Mucosa of descending colon (tissue), 3 donors: Measurements from ENCODE around the gene TTC1. TPM values are rescaled to one million over a fixed set of nuclear protein-coding genes. Genes with fewer than 3 reads are reported as not detected.

Experiments used
- ATAC-seq: fragments of 200-7000 bp; cut with Tn5 transposase; one replicate; pipeline ENCODE4 v1.9.1; 2020; ENCODE audit warnings: mild to moderate bottlenecking, moderate library complexity
- DNase-seq, 3 donors: peaks; one replicate each; pipeline ENCODE4 v3.0.0-alpha.2; 2020
- H3K36me3 ChIP-seq: fragments of 200-600 bp; one replicate; pipeline ENCODE4 v1.8.0; 2021; ENCODE audit warnings: low read depth, mild to moderate bottlenecking
- H3K4me1 ChIP-seq: fragments of 200-600 bp; one replicate; pipeline ENCODE4 v1.8.0; 2021; ENCODE audit warnings: low read depth, mild to moderate bottlenecking
- H3K4me3 ChIP-seq: fragments of 200-600 bp; one replicate; pipeline ENCODE4 v1.8.0; 2021; ENCODE audit warnings: mild to moderate bottlenecking
- H3K9me3 ChIP-seq: fragments of 200-600 bp; one replicate; pipeline ENCODE4 v1.8.0; 2021; ENCODE audit warnings: mild to moderate bottlenecking
- intact Hi-C, 2 donors: fragments of 100-400 bp; cut with DNase I in 1 of 2; cut with micrococcal nuclease in 1 of 2; formaldehyde crosslinking; loops; one replicate each; pipeline versions ENCODE4 v1.11.0 to v1.11.1; 2022; cut with DNase I, micrococcal nuclease
- total RNA-seq, 3 donors: library from RNA; stranded (reverse); fragmentation: NEBNext Ultra II Directional in 2 of 3; extraction: Animal tissue kit (Norgen Biotek cat#: 25700) in 2 of 3; gene quantifications; one replicate each; pipeline versions ENCODE4 v1.2.1 to v1.2.4, GENCODE V29; 2021 to 2023
- TF ChIP-seq, protein P1 (sequence below): fragments of 200-600 bp; IDR thresholded peaks from one replicate; pipeline ENCODE4 v1.8.0; 2022; ENCODE audit warnings: antibody characterized with exemption, mild to moderate bottlenecking
- donor health status: DM: no; HTN: no; CAD: no; lungs with moderate emphysema.
- donor health status: DM: no; HTN: no; CAD: no.
- donor health status: DM: no; HTN: yes; CAD: no.

Gene TTC1
- total RNA-seq, 3 donors from 2014 or later, result 42.6 to 54.7 (median 46.6) TPM

DNA sequence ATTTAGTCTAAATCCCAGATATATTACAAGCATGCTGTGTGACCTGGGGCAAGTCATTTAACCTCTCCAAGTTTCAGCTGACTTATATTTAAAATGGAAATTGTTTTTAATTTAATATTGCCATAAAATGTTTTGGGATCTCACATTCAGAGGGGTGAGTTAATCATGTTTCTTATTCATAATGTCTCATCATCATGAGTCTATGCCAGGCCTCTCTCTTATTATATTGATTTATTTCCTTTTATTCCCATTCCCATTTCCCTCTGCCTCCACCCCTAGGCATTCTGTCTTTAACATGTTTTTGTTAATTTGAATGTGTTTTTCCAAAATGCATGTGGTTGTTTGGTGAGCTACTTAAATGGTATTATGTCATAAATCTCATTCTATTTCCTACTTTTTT, 39.0 kb upstream of the TTC1 start:
- no peaks in the 10 kb centered on the region for H3K9me3 ChIP-seq
- H3K4me1 ChIP-seq, result no peaks in the 10 kb centered on the region
- intact Hi-C loops, result no loop called here
- TF ChIP-seq, protein P1, sequence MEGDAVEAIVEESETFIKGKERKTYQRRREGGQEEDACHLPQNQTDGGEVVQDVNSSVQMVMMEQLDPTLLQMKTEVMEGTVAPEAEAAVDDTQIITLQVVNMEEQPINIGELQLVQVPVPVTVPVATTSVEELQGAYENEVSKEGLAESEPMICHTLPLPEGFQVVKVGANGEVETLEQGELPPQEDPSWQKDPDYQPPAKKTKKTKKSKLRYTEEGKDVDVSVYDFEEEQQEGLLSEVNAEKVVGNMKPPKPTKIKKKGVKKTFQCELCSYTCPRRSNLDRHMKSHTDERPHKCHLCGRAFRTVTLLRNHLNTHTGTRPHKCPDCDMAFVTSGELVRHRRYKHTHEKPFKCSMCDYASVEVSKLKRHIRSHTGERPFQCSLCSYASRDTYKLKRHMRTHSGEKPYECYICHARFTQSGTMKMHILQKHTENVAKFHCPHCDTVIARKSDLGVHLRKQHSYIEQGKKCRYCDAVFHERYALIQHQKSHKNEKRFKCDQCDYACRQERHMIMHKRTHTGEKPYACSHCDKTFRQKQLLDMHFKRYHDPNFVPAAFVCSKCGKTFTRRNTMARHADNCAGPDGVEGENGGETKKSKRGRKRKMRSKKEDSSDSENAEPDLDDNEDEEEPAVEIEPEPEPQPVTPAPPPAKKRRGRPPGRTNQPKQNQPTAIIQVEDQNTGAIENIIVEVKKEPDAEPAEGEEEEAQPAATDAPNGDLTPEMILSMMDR, result no peak
- ATAC-seq, result no peak
- no peak overlapping the region for H3K4me3 ChIP-seq
- DNase-seq, result no peak
- H3K36me3 ChIP-seq, result no peaks in the 10 kb centered on the region

DNA sequence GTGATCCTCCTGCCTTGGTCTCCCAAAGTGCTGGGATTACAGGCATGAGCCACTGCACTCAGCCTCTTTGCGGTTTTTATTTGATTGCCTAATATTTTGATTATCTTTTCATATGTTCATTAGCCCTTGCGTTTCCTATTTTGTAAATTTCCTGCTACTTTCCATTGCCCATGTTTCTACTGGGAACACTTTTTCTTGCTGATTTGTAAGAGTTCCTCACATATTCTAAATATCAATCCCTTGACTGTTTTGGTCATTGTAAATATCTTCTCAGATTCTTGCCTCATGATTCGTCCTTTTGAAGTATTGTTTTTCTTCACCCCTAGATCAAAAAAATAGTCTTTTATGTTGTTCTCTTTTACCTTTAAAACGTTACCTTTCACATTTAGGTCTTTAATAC, 37.9 kb upstream of the TTC1 start:
- no peak for DNase-seq
- no peak for ATAC-seq
- Histone ChIP-seq H3K9me3 (no peaks in the 10 kb centered on the region), H3K36me3 (no peaks in the 10 kb centered on the region), H3K4me1 (no peaks in the 10 kb centered on the region), H3K4me3 (no peak overlapping the region)
- TF ChIP-seq, protein P1, result no peak
- intact Hi-C loops, result no loop called here

DNA sequence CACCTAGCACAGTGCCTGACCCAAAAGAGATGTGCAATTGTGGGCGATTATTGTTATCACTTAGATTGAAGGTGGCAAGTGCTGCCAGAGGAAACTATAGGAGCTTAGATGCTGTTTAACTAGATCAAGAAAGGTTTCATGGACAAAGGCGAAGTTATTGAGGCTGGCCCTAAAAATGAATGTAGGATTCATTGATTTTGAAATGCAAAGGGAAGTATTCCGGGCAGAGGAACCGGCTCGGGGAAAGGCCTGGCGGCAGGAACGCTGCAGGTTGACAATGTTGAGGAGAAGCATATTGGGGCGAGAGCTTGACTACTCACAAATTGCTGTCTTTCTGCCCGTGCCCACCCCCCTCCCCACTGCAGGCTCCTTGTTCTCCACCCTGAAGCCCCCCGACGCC, 37.4 kb upstream of the TTC1 start:
- intact Hi-C loops, result no loop called here

DNA sequence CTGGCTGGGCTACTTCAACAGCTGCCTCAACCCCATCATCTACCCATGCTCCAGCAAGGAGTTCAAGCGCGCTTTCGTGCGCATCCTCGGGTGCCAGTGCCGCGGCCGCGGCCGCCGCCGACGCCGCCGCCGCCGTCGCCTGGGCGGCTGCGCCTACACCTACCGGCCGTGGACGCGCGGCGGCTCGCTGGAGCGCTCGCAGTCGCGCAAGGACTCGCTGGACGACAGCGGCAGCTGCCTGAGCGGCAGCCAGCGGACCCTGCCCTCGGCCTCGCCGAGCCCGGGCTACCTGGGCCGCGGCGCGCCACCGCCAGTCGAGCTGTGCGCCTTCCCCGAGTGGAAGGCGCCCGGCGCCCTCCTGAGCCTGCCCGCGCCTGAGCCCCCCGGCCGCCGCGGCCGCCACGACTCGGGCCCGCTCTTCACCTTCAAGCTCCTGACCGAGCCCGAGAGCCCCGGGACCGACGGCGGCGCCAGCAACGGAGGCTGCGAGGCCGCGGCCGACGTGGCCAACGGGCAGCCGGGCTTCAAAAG, 36.9 kb upstream of the TTC1 start:
- TF ChIP-seq, protein P1, result no peak
- Histone ChIP-seq H3K36me3 (no peaks in the 10 kb centered on the region), H3K4me1 (no peaks in the 10 kb centered on the region), H3K4me3 (no peak overlapping the region), H3K9me3 (no peaks in the 10 kb centered on the region)
- intact Hi-C loops, result no loop called here
- DNase-seq, result peak in 2 of 3 donors; percentile 16 to 57
- ATAC-seq, result peak; percentile 75

More for the DNA sequence above, 37.4 kb upstream of the TTC1 start:
- Histone ChIP-seq H3K36me3 (no peaks in the 10 kb centered on the region), H3K4me3 (no peak overlapping the region), H3K9me3 (no peaks in the 10 kb centered on the region), H3K4me1 (no peaks in the 10 kb centered on the region)
- no peak for DNase-seq
- no peak for ATAC-seq
- TF ChIP-seq, protein P1, result no peak

GRCh38 chr5:159972538-159973362, 36.2 kb upstream of the TTC1 start:
- ATAC-seq (no peak), DNase-seq (no peak)
- Histone ChIP-seq H3K36me3 (no peaks in the 10 kb centered on the region), H3K4me1 (no peaks in the 10 kb centered on the region), H3K4me3 (no peak overlapping the region), H3K9me3 (no peaks in the 10 kb centered on the region)
- TF ChIP-seq, protein P1, result no peak
- intact Hi-C loops, result no loop called here
